ENCODE data around the gene NAP1L3.

The NAP1L3 gene

GRCh38 chrX:93673056-93673868 lies at the start of gene NAP1L3:
Gene NAP1L3 (minus strand): TSS chrX:93673578. CDS start chrX:93673304, 274 bp downstream.
- peak; percentile 88 for DNase-seq

GRCh38 chrX:93711076-93711475 lies 37.7 kb upstream of the NAP1L3 start:
- no peak for DNase-seq

- no peak for DNase-seq
Measured at GRCh38 chrX:93703701-93704100, 30.3 kb upstream of the NAP1L3 start.

GRCh38 chrX:93695981-93696380 lies 22.6 kb upstream of the NAP1L3 start:
- no peak for DNase-seq

GRCh38 chrX:93673869-93674271 lies 492 bp upstream of the NAP1L3 start, which contains the start of gene FAM133A:
Gene FAM133A (plus strand): TSS chrX:93674206. CDS start chrX:93709420, 35,214 bp downstream.
- peak; percentile 31 for DNase-seq

- no peak for DNase-seq
Measured at GRCh38 chrX:93660575-93660974, 12.8 kb downstream of the NAP1L3 start.

- DNase-seq: no peak
Measured at GRCh38 chrX:93649381-93649780, 24.0 kb downstream of the NAP1L3 start.

- DNase-seq: no peak
Measured at GRCh38 chrX:93637591-93637990, 35.8 kb downstream of the NAP1L3 start.

All from NCI-H345 (cell line).